HepG2 (cell line): ENCODE data around the gene GEMIN2. TPM values are rescaled to one million over a fixed set of nuclear protein-coding genes. Genes with fewer than 3 reads are reported as not detected.

ENCODE experiments used
- ATAC-seq: fragments of 200-7000 bp; cut with Tn5 transposase; 3 replicates; pipeline ENCODE4 v1.9.1; 2020; ENCODE audit warnings: mild to moderate bottlenecking, moderate library complexity
- BruUV-seq: library from RNA; stranded (reverse); fragments of 400-500 nt; replicated peaks from 2 replicates; lab custom pipeline; 2021; lab: Mats Ljungman, UMichigan
- CTCF ChIA-PET: fragments of 300-600 bp; formaldehyde crosslinking; extraction: SDS; loops from one replicate; lab custom pipeline; 2021; ENCODE audit warnings: low total read pairs, inconsistent platforms, low intra/inter-chr PET ratio; lab: Yijun Ruan, JAX
- POLR2A ChIA-PET: fragments of 350-600 bp; sonication (Branson Sonifier 250); formaldehyde crosslinking; loops from one replicate; lab custom pipeline; 2020; ENCODE audit warnings: antibody characterized with exemption, inconsistent platforms; lab: Yijun Ruan, JAX
- DNase-seq: peaks from one replicate; pipeline ENCODE4 v3.0.0-alpha.2; 2015; ENCODE audit warnings: low spot score
- FAIRE-seq: peaks from 3 replicates; lab custom pipeline; 2011; peaks lifted over from hg19 to GRCh38; lab: Jason Lieb, UNC
- H2AFZ ChIP-seq: one replicate; pipeline ENCODE4 v1.6.1; 2011; ENCODE audit warnings: low read length, inconsistent platforms
- H3K27ac ChIP-seq: fragments of 300-600 bp; 3 replicates; pipeline ENCODE4 v1.8.0; 2011; ENCODE audit warnings: mixed run types, mild to moderate bottlenecking, mixed read lengths, low read length, inconsistent platforms; ENCODE audit not compliant: insufficient read depth; ENCODE audit errors: extremely low read length
- H3K27me3 ChIP-seq, 2 experiments: fragments of 200-600 bp in 1 of 2; 2 replicates in 1 of 2; 3 replicates in 1 of 2; pipeline versions ENCODE4 v1.6.0 to v1.8.0; 2011; ENCODE audit warnings: low read length in 2 of 2, mild to moderate bottlenecking in 2 of 2, moderate library complexity in 2 of 2, inconsistent platforms in 1 of 2; ENCODE audit not compliant: insufficient read depth in 2 of 2, control insufficient read depth in 1 of 2
- H3K36me3 ChIP-seq, 2 experiments: fragments of 200-600 bp in 1 of 2; replicated peaks in 1 of 2; 2 replicates in 1 of 2; 3 replicates in 1 of 2; pipeline versions ENCODE4 v1.5.1 to v1.8.0; 2011; ENCODE audit warnings: low read length in 2 of 2, inconsistent platforms in 1 of 2; ENCODE audit not compliant: insufficient read depth in 2 of 2, control insufficient read depth in 1 of 2
- H3K4me1 ChIP-seq: 2 replicates; pipeline ENCODE4 v1.5.1; 2012; ENCODE audit warnings: low read length, inconsistent platforms; ENCODE audit not compliant: insufficient read depth
- H3K4me2 ChIP-seq: 2 replicates; pipeline ENCODE4 v1.6.0; 2011; ENCODE audit warnings: low read depth, low read length, inconsistent platforms
- H3K4me3 ChIP-seq, 3 experiments: fragments of 200-600 bp in 1 of 3; sonication (generic), shearing (Covaris generic) in 1 of 3; replicated peaks in 1 of 3; 2 replicates each; pipeline ENCODE4 v1.5.1; 2011 to 2016; ENCODE audit warnings: low read length in 3 of 3, inconsistent platforms in 2 of 3, low read depth in 2 of 3, mild to moderate bottlenecking in 2 of 3, control low read depth in 1 of 3, mixed read lengths in 1 of 3; ENCODE audit not compliant: insufficient read depth in 1 of 3
- H3K79me2 ChIP-seq: one replicate; pipeline ENCODE4 v1.6.1; 2011; ENCODE audit warnings: low read length, inconsistent platforms; ENCODE audit not compliant: insufficient read depth
- H3K9ac ChIP-seq: 2 replicates; pipeline ENCODE4 v1.6.0; 2011; ENCODE audit warnings: mild to moderate bottlenecking, low read depth, low read length, inconsistent platforms; ENCODE audit not compliant: insufficient read depth
- H3K9me3 ChIP-seq: 2 replicates; pipeline ENCODE4 v1.5.1; 2012; ENCODE audit warnings: mild to moderate bottlenecking, low read length
- H4K20me1 ChIP-seq: 2 replicates; pipeline ENCODE4 v1.6.0; 2011; ENCODE audit warnings: inconsistent platforms, mild to moderate bottlenecking, low read length, moderate library complexity; ENCODE audit not compliant: insufficient read depth
- CSRNP2 ChIP-seq: sonication (generic); formaldehyde crosslinking; conservative IDR thresholded peaks from 2 replicates; pipeline ENCODE4 v1.8.0; 2022; ENCODE audit warnings: low read depth, missing genetic modification reagents
- DMAP1 ChIP-seq: IDR thresholded peaks from 2 replicates; pipeline ENCODE4 v1.6.1; 2016
- REL ChIP-seq: sonication (generic); formaldehyde crosslinking; conservative IDR thresholded peaks from 2 replicates; pipeline ENCODE4 v1.8.0; 2022; ENCODE audit warnings: mild to moderate bottlenecking, missing genetic modification reagents, moderate library complexity
- SP4 ChIP-seq: sonication (generic); formaldehyde crosslinking; IDR thresholded peaks from 2 replicates; pipeline ENCODE4 v1.8.1; 2023; ENCODE audit warnings: mild to moderate bottlenecking, missing genetic modification reagents
- ZBTB26 ChIP-seq: IDR thresholded peaks from 2 replicates; pipeline ENCODE4 v1.6.1; 2016; ENCODE audit warnings: missing compliant biosample characterization, missing genetic modification reagents, borderline replicate concordance
- ZNF264 ChIP-seq: sonication (generic); formaldehyde crosslinking; IDR thresholded peaks from 2 replicates; pipeline ENCODE4 v1.4.0; 2020; ENCODE audit warnings: missing genetic modification reagents
- ZNF296 ChIP-seq: sonication (generic); formaldehyde crosslinking; conservative IDR thresholded peaks from 2 replicates; pipeline ENCODE4 v1.5.0; 2020; ENCODE audit warnings: mild to moderate bottlenecking, missing genetic modification reagents
- ZNF317 ChIP-seq: sonication (generic); formaldehyde crosslinking; IDR thresholded peaks from 2 replicates; pipeline ENCODE4 v1.5.0; 2020; ENCODE audit warnings: mild to moderate bottlenecking, missing genetic modification reagents
- ZNF574 ChIP-seq: sonication (generic); formaldehyde crosslinking; IDR thresholded peaks from 2 replicates; pipeline ENCODE4 v1.4.0; 2020; ENCODE audit warnings: missing genetic modification reagents
- ZNF709 ChIP-seq: sonication (generic); formaldehyde crosslinking; IDR thresholded peaks from 2 replicates; pipeline ENCODE4 v1.5.0; 2020; ENCODE audit warnings: mild to moderate bottlenecking, missing genetic modification reagents
- WGBS: methylation state at CpG from one replicate; pipeline ENCODE4 v1.1.6; 2017; ENCODE audit warnings: low lambda C conversion rate; 5-methylcytosine and 5-hydroxymethylcytosine counted together
- in situ Hi-C: cut with HindIII; loops from 2 replicates; pipeline ENCODE4 v1.10.0; 2017; ENCODE audit warnings: low pct_unique_long_range_greater_than_20kb; ENCODE audit not compliant: extremely low pct_ligation_motif_present
- intact Hi-C: fragments of 100-400 bp; cut with micrococcal nuclease; formaldehyde crosslinking; loops from one replicate; pipeline ENCODE4 v1.10.0; 2022; ENCODE audit not compliant: unreplicated experiment
- polyA plus RNA-seq, 8 experiments: library from polyadenylated mRNA; depleted of rRNA in 3 of 8; stranded (reverse) in 7 of 8; unstranded in 1 of 8; fragments of >200 nt; fragmentation: Illumina TruSeq in 4 of 8; extraction: Trizol in 4 of 8; gene quantifications; 2 replicates each; pipeline versions ENCODE4 v1.2.1 to v1.2.3, GENCODE V29; 2011 to 2016; ENCODE audit warnings: low read depth in 4 of 8, missing spikeins in 1 of 8, mixed read lengths in 1 of 8; ENCODE audit not compliant: insufficient read depth in 1 of 8
- total RNA-seq, 5 experiments: library from RNA; depleted of rRNA; stranded (reverse); fragments of >200 nt; fragmentation: Illumina TruSeq; extraction: Trizol; gene quantifications; 2 replicates each; pipeline ENCODE4 v1.2.3, GENCODE V29; 2016; ENCODE audit warnings: low read depth in 1 of 5
- TF ChIP-seq, protein P1 (sequence below): IDR thresholded peaks from 2 replicates; pipeline ENCODE4 v1.6.1; 2016
- TF ChIP-seq, protein P2 (sequence below): sonication (generic); formaldehyde crosslinking; IDR thresholded peaks from 2 replicates; pipeline ENCODE4 v1.4.0; 2020; ENCODE audit warnings: missing genetic modification reagents; ENCODE audit errors: not compliant biosample characterization

Gene GEMIN2
- total and polyA plus RNA-seq, 2 of the 13 experiments (the other 11 are each of a cell fraction or from before 2014, with no cell fraction given), result 54.8 to 110 TPM

- BruUV-seq, result no TSS peak
- intact Hi-C loops (no loop called here), in situ Hi-C loops (no loop called here)
- Histone ChIP-seq H3K4me2 (no peak overlapping the region), H3K4me3 (no peak overlapping the region), H3K4me1 (no peaks in the 10 kb centered on the region), H3K9ac (no peak overlapping the region), H3K27ac (no peak overlapping the region), H3K9me3 (peaks cover 7% of the 10 kb centered on the region; the same call in 1 of the 2 replicates), H4K20me1 (no peaks in the 10 kb centered on the region), H3K36me3 (peaks cover 12 to 49% of the 10 kb centered on the region in 2 experiments), H3K27me3 (no peaks in the 10 kb centered on the region), H3K79me2 (no peaks in the 10 kb centered on the region), H2AFZ (no peak overlapping the region)
- no peak for DNase-seq
- POLR2A ChIA-PET, result interaction anchor here (1.9 to 4.3 kb wide), 2 partner anchors 32 kb away, joined by 14 to 26 read pairs; partner anchors contain the start of gene TRAPPC6B
- CTCF ChIA-PET, result no interaction called here
- no peak for ATAC-seq
- TF ChIP-seq ZNF574, result no peak
- TF ChIP-seq, protein P1, sequence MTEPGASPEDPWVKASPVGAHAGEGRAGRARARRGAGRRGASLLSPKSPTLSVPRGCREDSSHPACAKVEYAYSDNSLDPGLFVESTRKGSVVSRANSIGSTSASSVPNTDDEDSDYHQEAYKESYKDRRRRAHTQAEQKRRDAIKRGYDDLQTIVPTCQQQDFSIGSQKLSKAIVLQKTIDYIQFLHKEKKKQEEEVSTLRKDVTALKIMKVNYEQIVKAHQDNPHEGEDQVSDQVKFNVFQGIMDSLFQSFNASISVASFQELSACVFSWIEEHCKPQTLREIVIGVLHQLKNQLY (CRISPR knock-in tag), result no peak
- TF ChIP-seq, protein P2, sequence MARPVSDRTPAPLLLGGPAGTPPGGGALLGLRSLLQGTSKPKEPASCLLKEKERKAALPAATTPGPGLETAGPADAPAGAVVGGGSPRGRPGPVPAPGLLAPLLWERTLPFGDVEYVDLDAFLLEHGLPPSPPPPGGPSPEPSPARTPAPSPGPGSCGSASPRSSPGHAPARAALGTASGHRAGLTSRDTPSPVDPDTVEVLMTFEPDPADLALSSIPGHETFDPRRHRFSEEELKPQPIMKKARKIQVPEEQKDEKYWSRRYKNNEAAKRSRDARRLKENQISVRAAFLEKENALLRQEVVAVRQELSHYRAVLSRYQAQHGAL (CRISPR knock-in tag), result no peak
- no peak for TF ChIP-seq REL (CRISPR knock-in tag)
- TF ChIP-seq ZNF264 (CRISPR knock-in tag), result no peak
- TF ChIP-seq ZNF317 (CRISPR knock-in tag), result no peak
- no peak for TF ChIP-seq ZBTB26 (CRISPR knock-in tag)
- TF ChIP-seq SP4 (CRISPR knock-in tag), result no peak
- no peak for TF ChIP-seq DMAP1 (CRISPR knock-in tag)
- no peak for TF ChIP-seq CSRNP2 (CRISPR knock-in tag)
- TF ChIP-seq ZNF709 (CRISPR knock-in tag), result no peak
- TF ChIP-seq ZNF296 (CRISPR knock-in tag), result no peak
- WGBS, result 99% methylated on average over 1 of the region's 1 CpG
- FAIRE-seq, result no peak
Measured at GRCh38 chr14:39138440-39138839, 24.3 kb downstream of the GEMIN2 start.
